Testis (tissue), 5 donors: Measurements from ENCODE around the gene KRTAP6-2. TPM values are rescaled to one million over a fixed set of nuclear protein-coding genes. Genes with fewer than 3 reads are reported as not detected.

Experiments
- DNase-seq: peaks from one replicate; pipeline ENCODE4 v3.0.0-alpha.2; 2019
- H3K27ac ChIP-seq, 2 donors: fragments of 200-600 bp; sonication (generic); one replicate each; pipeline ENCODE4 v1.5.1; 2019
- H3K27me3 ChIP-seq: fragments of 200-600 bp; sonication (generic); one replicate; pipeline ENCODE4 v1.5.1; 2019
- H3K36me3 ChIP-seq: fragments of 200-600 bp; sonication (generic); one replicate; pipeline ENCODE4 v1.5.1; 2017; ENCODE audit warnings: low read depth; ENCODE audit errors: missing control alignments
- H3K4me1 ChIP-seq: fragments of 200-600 bp; sonication (generic); one replicate; pipeline ENCODE4 v1.5.1; 2019
- H3K4me3 ChIP-seq, 2 donors: fragments of 200-600 bp; sonication (generic); one replicate each; pipeline ENCODE4 v1.5.1; 2017 to 2019
- H3K9me3 ChIP-seq: fragments of 200-600 bp; sonication (generic); one replicate; pipeline ENCODE4 v1.5.1; 2017
- POLR2A ChIP-seq: fragments of 450-650 bp; IDR thresholded peaks from one replicate; pipeline ENCODE4 v1.6.1; 2017; ENCODE audit warnings: antibody characterized with exemption, mild to moderate bottlenecking, moderate library complexity
- WGBS, 2 donors: methylation state at CpG; one replicate each; pipeline ENCODE4 v1.1.5; 2018; 5-methylcytosine and 5-hydroxymethylcytosine counted together
- intact Hi-C: fragments of 100-400 bp; cut with DNase I; formaldehyde crosslinking; loops from one replicate; pipeline ENCODE4 v1.15.1; 2023; ENCODE audit warnings: low total_unique reads
- long read RNA-seq, 2 donors: transcript quantifications; one replicate each; lab custom pipeline, GENCODE V29; 2026
- polyA plus RNA-seq: library from polyadenylated mRNA; stranded (reverse); fragments of 350-450 nt; fragmentation: Illumina TruSeq; extraction: RNeasy Lipid Tissue Mini Kit (QIAGEN cat#74804); gene quantifications from one replicate; pipeline ENCODE4 v1.2.3, GENCODE V29; 2014; ENCODE audit warnings: low read depth, low replicate concordance; ENCODE audit not compliant: insufficient read depth
- total RNA-seq, 2 donors: library from RNA; depleted of rRNA; stranded (reverse); fragments of >200 nt; gene quantifications; one replicate each; pipeline ENCODE4 v1.2.3, GENCODE V29; 2016
- TF ChIP-seq, protein P1 (sequence below), 3 experiments: fragments of 450-650 bp in 2 of 3; fragments of 200-600 bp in 1 of 3; sonication (generic) in 1 of 3; IDR thresholded peaks; one replicate each; pipeline ENCODE4 v1.5.1; 2016 to 2019; ENCODE audit warnings: antibody characterized with exemption in 3 of 3, mild to moderate bottlenecking in 2 of 3, moderate library complexity in 1 of 3

KRTAP6-2 gene, protein sequence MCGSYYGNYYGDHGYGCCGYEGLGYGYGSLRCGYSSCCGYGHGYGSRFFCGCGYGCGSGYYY
- total RNA-seq (not detected), polyA plus RNA-seq (not detected)
- long read RNA-seq, donor 1: 0 reads
- long read RNA-seq, donor 2: 0 reads

DNA sequence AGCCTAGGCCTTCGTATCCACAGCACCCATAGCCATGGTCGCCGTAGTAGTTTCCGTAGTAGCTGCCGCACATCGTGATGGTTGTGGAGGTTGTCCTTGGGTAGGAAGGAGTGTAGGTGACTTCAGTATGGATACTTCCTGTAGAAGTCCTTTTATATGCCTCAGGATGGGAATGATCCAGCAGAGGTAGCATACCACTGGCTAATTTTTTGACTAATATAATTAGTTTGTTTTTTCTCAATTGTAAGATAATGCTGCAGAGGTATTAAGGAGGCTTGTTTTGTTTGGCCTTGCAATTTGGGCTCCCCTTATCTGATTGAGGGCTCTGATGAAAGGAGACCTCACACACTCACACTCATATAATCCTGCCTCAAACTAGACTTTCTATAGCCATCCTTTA, at the start of gene KRTAP6-2:
KRTAP6-2 (minus strand) TSS at position 101 of the 400 bp plus-strand sequence; CDS start at position 73, 28 bp downstream.
- DNase-seq: no peak

DNA sequence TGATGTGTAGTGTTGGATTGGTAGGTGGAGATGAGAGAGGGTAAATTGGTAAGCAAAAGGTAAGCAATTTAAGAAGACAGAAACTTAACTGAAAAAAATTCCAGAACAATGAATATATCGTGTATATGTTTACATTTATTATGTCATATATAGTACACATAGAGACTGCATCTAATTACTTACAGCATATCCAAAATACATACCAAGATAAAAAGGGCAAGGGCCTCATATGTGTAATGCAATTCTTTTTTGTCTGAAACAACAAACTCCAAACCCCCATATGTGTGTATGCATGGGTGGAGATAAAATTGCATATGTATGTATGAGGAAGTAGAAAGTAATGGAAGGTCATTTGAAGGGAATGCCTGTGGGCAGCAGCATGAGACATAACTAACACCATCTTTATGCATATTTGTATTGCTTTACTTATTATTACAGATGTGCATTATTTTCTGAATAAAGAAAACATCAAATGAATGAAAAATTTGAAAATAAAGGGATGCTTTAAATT, 48.3 kb upstream of the KRTAP6-2 start:
- TF ChIP-seq POLR2A: no peak
- TF ChIP-seq, protein P1, sequence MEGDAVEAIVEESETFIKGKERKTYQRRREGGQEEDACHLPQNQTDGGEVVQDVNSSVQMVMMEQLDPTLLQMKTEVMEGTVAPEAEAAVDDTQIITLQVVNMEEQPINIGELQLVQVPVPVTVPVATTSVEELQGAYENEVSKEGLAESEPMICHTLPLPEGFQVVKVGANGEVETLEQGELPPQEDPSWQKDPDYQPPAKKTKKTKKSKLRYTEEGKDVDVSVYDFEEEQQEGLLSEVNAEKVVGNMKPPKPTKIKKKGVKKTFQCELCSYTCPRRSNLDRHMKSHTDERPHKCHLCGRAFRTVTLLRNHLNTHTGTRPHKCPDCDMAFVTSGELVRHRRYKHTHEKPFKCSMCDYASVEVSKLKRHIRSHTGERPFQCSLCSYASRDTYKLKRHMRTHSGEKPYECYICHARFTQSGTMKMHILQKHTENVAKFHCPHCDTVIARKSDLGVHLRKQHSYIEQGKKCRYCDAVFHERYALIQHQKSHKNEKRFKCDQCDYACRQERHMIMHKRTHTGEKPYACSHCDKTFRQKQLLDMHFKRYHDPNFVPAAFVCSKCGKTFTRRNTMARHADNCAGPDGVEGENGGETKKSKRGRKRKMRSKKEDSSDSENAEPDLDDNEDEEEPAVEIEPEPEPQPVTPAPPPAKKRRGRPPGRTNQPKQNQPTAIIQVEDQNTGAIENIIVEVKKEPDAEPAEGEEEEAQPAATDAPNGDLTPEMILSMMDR (IDR thresholded peaks at IDR 0.05): no peak
- intact Hi-C loops: no loop called here
- Histone ChIP-seq H3K27ac (no peak overlapping the region), H3K4me3 (no peak overlapping the region), H3K27me3 (no peaks in the 10 kb centered on the region), H3K36me3 (no peaks in the 10 kb centered on the region), H3K4me1 (no peaks in the 10 kb centered on the region), H3K9me3 (no peaks in the 10 kb centered on the region)
- WGBS, 2 donors: 70 to 71% methylated on average over 1 of the region's 1 CpG
- no peak for DNase-seq

More for the DNA sequence above, at the start of gene KRTAP6-2:
- H3K27me3 ChIP-seq: no peaks in the 10 kb centered on the region
- no peaks in the 10 kb centered on the region for H3K4me1 ChIP-seq
- 70 to 87% methylated on average over 6 of the region's 6 CpGs for WGBS, 2 donors
- H3K9me3 ChIP-seq: no peaks in the 10 kb centered on the region
- H3K4me3 ChIP-seq: no peak within 1 kb of the TSS
- no peak within 1 kb of the TSS for H3K27ac ChIP-seq
- H3K36me3 ChIP-seq: no peaks in the 10 kb centered on the region
- intact Hi-C loops: no loop called here
- no peak for TF ChIP-seq POLR2A
- TF ChIP-seq, protein P1 (IDR thresholded peaks at IDR 0.05): no peak

DNA sequence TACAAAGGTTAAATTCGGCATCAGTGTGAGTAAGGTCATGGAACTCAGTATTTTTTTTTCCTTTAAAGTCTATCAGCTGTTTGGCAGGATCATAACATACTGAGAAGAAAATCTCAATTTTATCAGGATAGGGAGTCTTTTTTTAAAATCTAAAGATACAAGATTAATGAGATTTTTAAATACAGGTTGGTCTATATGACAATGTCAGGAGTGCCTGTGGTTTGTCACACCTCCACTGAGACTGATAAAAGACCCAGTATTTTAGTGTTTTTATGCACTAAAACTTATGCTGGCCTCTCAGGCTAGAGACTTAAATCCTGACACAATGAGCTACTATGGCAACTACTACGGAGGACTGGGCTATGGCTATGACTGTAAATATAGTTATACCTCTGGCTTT, 43.9 kb upstream of the KRTAP6-2 start, which contains the start of gene KRTAP20-3:
KRTAP20-3 (plus strand) TSS at position 301 of the 400 bp plus-strand sequence.
- H3K36me3 ChIP-seq: no peaks in the 10 kb centered on the region
- no peak within 1 kb of the TSS for H3K4me3 ChIP-seq
- no peaks in the 10 kb centered on the region for H3K4me1 ChIP-seq
- intact Hi-C loops: no loop called here
- 72 to 84% methylated on average over 2 of the region's 2 CpGs for WGBS, 2 donors
- TF ChIP-seq, protein P1 (IDR thresholded peaks at IDR 0.05): no peak
- no peak for TF ChIP-seq POLR2A
- DNase-seq: no peak
- no peaks in the 10 kb centered on the region for H3K9me3 ChIP-seq
- H3K27me3 ChIP-seq: no peaks in the 10 kb centered on the region
- H3K27ac ChIP-seq: no peak within 1 kb of the TSS

DNA sequence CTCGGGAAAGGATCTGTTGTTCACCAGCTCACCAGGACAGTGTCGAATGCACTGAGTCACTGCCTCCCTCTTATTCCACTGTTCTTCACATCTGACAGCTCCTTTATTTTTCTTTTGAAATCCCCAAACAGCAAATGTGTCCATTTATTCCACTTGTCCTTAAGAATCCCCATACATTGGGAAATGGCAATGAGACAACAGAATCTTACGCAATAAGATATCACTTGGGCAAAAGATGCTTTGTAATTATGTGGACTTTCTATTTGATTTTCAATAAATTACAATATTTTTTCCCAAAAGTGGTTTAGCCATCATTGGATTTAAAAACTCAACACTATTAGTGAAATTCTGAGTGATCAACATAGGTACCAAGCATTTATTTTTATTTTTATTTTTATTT, 40.0 kb upstream of the KRTAP6-2 start:
- H3K27me3 ChIP-seq: no peaks in the 10 kb centered on the region
- no peak overlapping the region for H3K4me3 ChIP-seq
- H3K4me1 ChIP-seq: no peaks in the 10 kb centered on the region
- H3K27ac ChIP-seq: no peak overlapping the region
- WGBS, 2 donors: 87 to 92% methylated on average over 3 of the region's 3 CpGs
- no peaks in the 10 kb centered on the region for H3K36me3 ChIP-seq
- TF ChIP-seq, protein P1 (IDR thresholded peaks at IDR 0.05): no peak
- TF ChIP-seq POLR2A: no peak
- H3K9me3 ChIP-seq: no peaks in the 10 kb centered on the region
- DNase-seq: no peak
- intact Hi-C loops: no loop called here

DNA sequence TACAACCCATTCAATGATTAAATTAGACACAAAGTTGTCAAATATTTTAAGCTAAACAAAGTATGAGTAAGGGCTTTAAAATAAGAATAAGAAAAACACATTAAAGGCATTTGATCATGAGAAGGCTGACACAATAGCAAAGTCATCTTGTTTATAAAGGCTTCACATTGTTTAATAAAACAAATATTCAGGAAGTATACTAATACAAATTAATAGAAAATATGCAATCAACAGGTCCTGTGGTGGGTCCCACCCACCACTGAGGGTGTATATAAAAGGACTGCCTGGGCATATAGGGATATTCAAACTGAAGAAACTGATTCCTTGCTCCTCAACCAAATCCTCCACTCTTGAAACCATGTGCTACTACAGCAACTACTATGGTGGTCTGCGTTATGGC, 36.2 kb upstream of the KRTAP6-2 start, which contains the start of gene KRTAP20-2:
KRTAP20-2 (plus strand) TSS at position 301 of the 400 bp plus-strand sequence; CDS start at position 359, 58 bp downstream.
- DNase-seq: no peak
- no peak for TF ChIP-seq POLR2A
- TF ChIP-seq, protein P1 (IDR thresholded peaks at IDR 0.05): no peak
- Histone ChIP-seq H3K27ac (no peak within 1 kb of the TSS), H3K27me3 (no peaks in the 10 kb centered on the region), H3K9me3 (no peaks in the 10 kb centered on the region), H3K4me3 (no peak within 1 kb of the TSS), H3K4me1 (no peaks in the 10 kb centered on the region), H3K36me3 (no peaks in the 10 kb centered on the region)
- intact Hi-C loops: no loop called here
- 85 to 100% methylated on average over 1 of the region's 1 CpG for WGBS, 2 donors
